K562 (cell line): ENCODE data around the gene ATF6B.

Source experiments
- CTCF ChIP-seq, 3 experiments: IDR thresholded peaks in 2 of 3; conservative IDR thresholded peaks in 1 of 3; 2 replicates each; pipeline ENCODE4 v1.5.1; 2011 to 2012; ENCODE audit warnings: low read length in 3 of 3, mild to moderate bottlenecking in 3 of 3, control low read depth in 2 of 3, improper control_type of control experiment in 1 of 3, inconsistent platforms in 1 of 3, low read depth in 1 of 3, mixed read lengths in 1 of 3, moderate library complexity in 1 of 3; ENCODE audit not compliant: insufficient read depth in 2 of 3
- CXXC5 ChIP-seq: fragments of 250-450 bp; sonication (Bioruptor Pico); IDR thresholded peaks from 2 replicates; pipeline ENCODE4 v1.8.0; 2022; ENCODE audit warnings: inconsistent platforms, mild to moderate bottlenecking, moderate library complexity
- EZH2 ChIP-seq: IDR thresholded peaks from 2 replicates; pipeline ENCODE4 v1.6.1; 2012; ENCODE audit warnings: low read depth, mild to moderate bottlenecking, inconsistent platforms, low read length, borderline replicate concordance
- GATAD2A ChIP-seq: fragments of 450-650 bp; IDR thresholded peaks from 2 replicates; pipeline ENCODE4 v1.6.1; 2017
- MEF2D ChIP-seq: conservative IDR thresholded peaks from 2 replicates; pipeline ENCODE4 v1.6.1; 2016; ENCODE audit warnings: low read depth, missing genetic modification characterization, missing compliant biosample characterization
- POLR2AphosphoS5 ChIP-seq: IDR thresholded peaks from 2 replicates; pipeline ENCODE4 v1.6.1; 2011; ENCODE audit warnings: mild to moderate bottlenecking, low read depth, low read length, moderate library complexity; ENCODE audit not compliant: control insufficient read depth, insufficient read depth
- RFX1 ChIP-seq: fragments of 450-650 bp; IDR thresholded peaks from 2 replicates; pipeline ENCODE4 v1.6.1; 2016; ENCODE audit warnings: mild to moderate bottlenecking, moderate library complexity
- RUNX1 ChIP-seq: sonication (generic); IDR thresholded peaks from 2 replicates; pipeline ENCODE4 v1.6.1; 2016; ENCODE audit warnings: antibody characterized with exemption, low read depth
- USF2 ChIP-seq: sonication (generic); formaldehyde crosslinking; IDR thresholded peaks from 2 replicates; pipeline ENCODE4 v1.5.0; 2020; ENCODE audit warnings: missing genetic modification reagents
- ZFP36 ChIP-seq: fragments of 150-350 bp; IDR thresholded peaks from 2 replicates; pipeline ENCODE4 v1.6.1; 2018; ENCODE audit warnings: low read length, low read depth; ENCODE audit not compliant: partially characterized antibody
- ZNF232 ChIP-seq: sonication (generic); formaldehyde crosslinking; IDR thresholded peaks from 2 replicates; pipeline ENCODE4 v1.8.0; 2022; ENCODE audit warnings: mild to moderate bottlenecking, missing genetic modification reagents
- ZNF263 ChIP-seq: sonication (generic); formaldehyde crosslinking; IDR thresholded peaks from 2 replicates; pipeline ENCODE4 v1.8.0; 2022; ENCODE audit warnings: mild to moderate bottlenecking, missing genetic modification reagents, borderline replicate concordance
- ZNF512 ChIP-seq: IDR thresholded peaks from 2 replicates; pipeline ENCODE4 v1.6.1; 2016; ENCODE audit warnings: missing genetic modification characterization, missing compliant biosample characterization

GRCh38 chr6:32164295-32164694 is 36.2 kb upstream of the ATF6B start, which contains the start of gene EGFL8:
- TF ChIP-seq ZNF263 (CRISPR knock-in tag) (no peak), RFX1 (no peak), ZNF512 (tag) (no peak), ZNF232 (CRISPR knock-in tag) (no peak), MEF2D (tag) (no peak), CTCF (IDR thresholded peaks at IDR 0.05 in 2 of 3, conservative IDR thresholded peaks at IDR 0.05 in 1 of 3; ENCODE audit: insufficient read depth in 2 of 3, low read depth in 1 of 3, low read length in 3 of 3) (no peak), POLR2AphosphoS5 (no peak), ZFP36 (no peak), USF2 (CRISPR knock-in tag) (no peak), RUNX1 (no peak), GATAD2A (no peak), CXXC5 (CRISPR knock-in tag) (no peak), EZH2 (no peak)
